Fibroblast of lung (primary cell): ENCODE measurements around the gene TRIP13.
A peak's percentile ranks its signal among the peaks of the same experiment; 100 is the strongest.

Experiments
- CTCF ChIP-seq, 2 donors: IDR thresholded peaks in 1 of 2; conservative IDR thresholded peaks in 1 of 2; 1 replicate in 1 of 2; 2 replicates in 1 of 2; pipeline ENCODE4 v1.5.1; 2011 to 2012; ENCODE audit warnings: low read length in 2 of 2, control low read depth in 1 of 2, inconsistent platforms in 1 of 2, low read depth in 1 of 2, mild to moderate bottlenecking in 1 of 2
- EZH2 ChIP-seq: IDR thresholded peaks from 2 replicates; pipeline ENCODE4 v1.5.1; 2012; ENCODE audit warnings: low read length, control low read depth, mild to moderate bottlenecking; ENCODE audit errors: missing control alignments

GRCh38 chr5:956941-957747 is 64.5 kb downstream of the TRIP13 start:
- TF ChIP-seq CTCF (conservative IDR thresholded peaks at IDR 0.05 in 1 of 2, IDR thresholded peaks at IDR 0.05 in 1 of 2; ENCODE audit: low read depth in 1 of 2, low read length in 2 of 2), result peak; percentile 29 to 33
- no peak for TF ChIP-seq EZH2
